GM21786 (cell line): Measurements from ENCODE around the gene CADPS.

ENCODE experiments used
- ATAC-seq: cut with Tn5 transposase; IDR thresholded peaks from one replicate; pipeline ENCODE4 v1.9.1; 2021; ENCODE audit not compliant: unreplicated experiment

The CADPS gene

DNA sequence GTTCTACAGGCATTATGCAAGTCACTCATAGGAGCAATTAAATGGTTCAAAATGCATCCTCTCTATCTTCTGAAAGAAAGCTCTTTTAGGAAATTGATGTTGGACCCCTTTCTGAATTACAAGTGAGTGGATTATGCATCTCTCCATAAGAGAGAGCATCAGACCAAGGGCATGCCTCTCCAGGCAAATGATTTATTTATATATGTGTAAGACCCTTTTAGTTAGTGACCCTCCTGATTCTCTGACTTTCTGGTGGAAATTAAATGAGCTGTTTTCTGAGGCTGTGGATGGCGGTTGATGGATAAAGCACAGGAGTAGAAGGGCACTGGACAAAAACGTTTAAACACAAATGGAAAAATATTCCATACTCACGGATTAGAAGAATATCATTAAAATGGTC is 62.6 kb downstream of the CADPS start:
- no peak for ATAC-seq

- no peak for ATAC-seq
Measured at GRCh38 chr3:62811119-62811518, 64.1 kb downstream of the CADPS start.

- ATAC-seq = no peak
Measured at GRCh38 chr3:62809369-62809768, 65.8 kb downstream of the CADPS start.

GRCh38 chr3:62805580-62806277 is 69.5 kb downstream of the CADPS start:
- ATAC-seq = no peak

DNA sequence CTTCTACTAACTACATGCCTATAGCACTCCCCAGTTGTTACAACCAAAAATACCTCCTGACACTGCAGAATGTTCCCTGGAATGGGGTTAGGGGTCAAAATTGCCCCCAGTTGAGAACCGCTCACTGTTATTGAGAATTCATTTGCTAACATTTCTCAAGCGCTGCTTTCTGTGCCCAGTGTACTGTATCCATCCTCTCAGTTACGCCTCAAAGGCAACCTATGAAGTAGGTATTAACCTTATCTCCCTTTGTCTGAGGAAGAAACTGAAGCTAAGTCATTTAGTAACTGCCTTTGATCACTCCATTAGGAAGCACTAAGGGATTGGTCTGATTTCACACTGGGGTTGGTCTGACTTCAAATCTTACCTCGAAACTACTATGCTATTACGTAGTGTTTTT is 70.1 kb downstream of the CADPS start:
- no peak for ATAC-seq

DNA sequence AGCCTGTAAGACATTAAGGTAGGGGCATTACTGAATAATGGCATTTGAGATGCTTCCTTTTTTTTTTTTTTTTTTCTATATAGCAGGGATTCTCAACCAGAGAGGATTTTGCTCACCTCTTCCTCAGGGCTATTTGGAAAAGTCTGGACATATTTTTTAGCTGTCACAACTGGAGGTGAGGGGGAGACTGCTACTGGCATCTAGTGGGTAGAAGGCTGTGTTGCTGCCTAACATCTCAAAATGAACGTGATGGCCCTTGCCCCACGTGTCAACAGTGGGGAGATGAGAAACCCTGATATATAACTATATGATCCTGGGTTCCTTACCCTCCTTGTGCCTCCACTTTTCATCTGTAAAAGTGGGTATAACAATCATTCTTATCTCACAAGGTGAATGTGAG is 71.9 kb downstream of the CADPS start:
- ATAC-seq = no peak

- ATAC-seq = no peak
Measured at GRCh38 chr3:62798000-62798399, 77.2 kb downstream of the CADPS start.

GRCh38 chr3:62797132-62797531 is 78.1 kb downstream of the CADPS start:
- ATAC-seq = no peak

GRCh38 chr3:62795978-62796657 is 79.1 kb downstream of the CADPS start:
- no peak for ATAC-seq

GRCh38 chr3:62793946-62794345 is 81.3 kb downstream of the CADPS start:
- ATAC-seq = no peak

- no peak for ATAC-seq
Measured at GRCh38 chr3:62785384-62785783, 89.8 kb downstream of the CADPS start.

DNA sequence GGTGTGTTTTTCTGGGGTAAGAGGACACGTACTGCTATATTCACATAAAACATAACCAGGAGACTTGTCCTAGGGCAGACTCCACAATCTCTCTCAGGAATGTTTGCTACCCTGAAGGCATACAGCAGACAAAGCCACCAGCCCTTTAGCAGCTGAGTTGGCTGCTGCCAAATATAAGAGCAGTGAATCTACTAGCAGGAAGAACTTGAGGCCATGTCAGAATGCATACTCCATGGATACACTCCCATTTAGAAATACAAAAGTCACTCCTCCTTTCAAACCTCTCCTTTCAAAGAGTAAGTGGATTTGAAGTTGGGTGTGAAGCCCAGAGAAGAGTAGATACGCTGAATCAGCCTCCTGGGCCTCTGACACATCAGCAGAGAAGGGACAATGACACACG is 94.1 kb downstream of the CADPS start:
- ATAC-seq = no peak

- no peak for ATAC-seq
Measured at GRCh38 chr3:62777674-62778073, 97.5 kb downstream of the CADPS start.

DNA sequence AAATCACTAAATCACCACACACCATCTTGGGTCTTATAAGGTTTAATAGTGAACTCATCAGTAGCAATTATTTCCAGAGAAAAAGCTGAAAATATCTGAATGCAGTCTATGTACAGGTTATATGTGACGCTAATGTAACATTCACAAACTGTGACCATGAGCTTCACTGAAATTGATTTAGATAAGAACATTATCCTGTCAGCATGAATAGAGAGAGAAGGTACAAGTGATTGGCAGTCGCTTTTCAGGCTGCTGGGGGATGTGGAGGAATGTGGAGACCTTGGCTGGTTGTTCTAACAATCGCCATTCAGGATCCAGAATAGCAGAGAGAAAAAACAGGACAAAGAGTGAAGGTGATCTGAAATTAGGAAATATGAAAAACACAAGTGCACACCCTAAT is 98.1 kb downstream of the CADPS start:
- ATAC-seq = no peak

- no peak for ATAC-seq
Measured at GRCh38 chr3:62774221-62774620, 101.0 kb downstream of the CADPS start.

DNA sequence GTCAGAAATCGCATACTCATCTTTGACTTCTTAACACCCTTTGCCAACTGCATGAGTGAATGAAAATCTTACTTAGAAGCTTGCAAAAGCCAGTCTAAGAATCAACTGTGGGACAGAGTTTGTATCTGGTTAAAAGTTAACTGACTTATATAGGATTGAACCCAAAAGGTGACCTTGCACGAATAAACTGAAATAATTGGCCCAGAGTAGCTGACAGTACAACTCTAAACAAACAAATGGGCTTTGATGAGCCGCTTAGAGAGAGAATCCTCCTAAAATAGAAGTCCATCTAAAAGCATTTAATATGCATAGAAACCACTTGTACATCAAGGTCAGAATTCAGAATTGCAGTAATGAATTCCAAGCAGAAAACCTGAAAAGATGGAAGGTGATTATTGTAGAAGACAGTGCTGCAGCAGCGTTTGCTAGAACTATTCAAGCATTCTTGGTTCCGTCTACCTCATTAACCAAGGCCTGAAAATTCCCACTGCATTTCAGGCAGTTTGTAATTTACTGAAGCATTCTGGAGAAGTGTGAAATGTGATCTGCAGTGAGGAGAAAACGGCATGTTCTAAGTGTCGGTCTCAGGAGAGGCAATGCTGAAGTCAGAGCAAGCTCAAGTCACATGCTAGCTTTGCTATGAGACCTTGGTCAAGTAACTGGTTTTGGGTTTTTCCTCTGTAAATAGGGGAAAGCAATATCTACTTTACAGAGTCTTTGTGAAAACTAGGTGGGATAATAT is 103.7 kb downstream of the CADPS start:
- ATAC-seq = no peak

GRCh38 chr3:62768896-62769295 is 106.3 kb downstream of the CADPS start:
- ATAC-seq = no peak

DNA sequence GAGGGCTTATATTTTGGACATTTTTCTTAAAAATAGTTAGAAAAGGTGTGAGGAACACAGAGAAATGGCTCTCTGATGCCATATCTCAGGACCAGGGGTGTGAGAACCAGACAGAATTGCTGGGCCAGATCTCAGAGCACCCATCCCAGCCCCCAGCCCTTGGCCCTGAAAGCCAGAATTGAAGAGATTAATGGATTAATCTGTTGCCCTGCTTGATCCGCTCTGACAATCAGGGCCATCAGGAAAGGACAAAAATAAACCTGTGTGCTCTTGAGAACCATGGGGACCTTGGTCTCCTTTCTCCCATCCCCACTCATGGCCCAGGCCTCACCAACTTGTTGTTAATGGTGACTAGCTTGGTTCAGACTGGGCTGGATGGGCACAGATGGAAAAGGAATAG is 113.5 kb downstream of the CADPS start:
- no peak for ATAC-seq

GRCh38 chr3:62761311-62761710 is 113.9 kb downstream of the CADPS start:
- ATAC-seq = no peak

- no peak for ATAC-seq
Measured at GRCh38 chr3:62758296-62759066, 116.7 kb downstream of the CADPS start.

DNA sequence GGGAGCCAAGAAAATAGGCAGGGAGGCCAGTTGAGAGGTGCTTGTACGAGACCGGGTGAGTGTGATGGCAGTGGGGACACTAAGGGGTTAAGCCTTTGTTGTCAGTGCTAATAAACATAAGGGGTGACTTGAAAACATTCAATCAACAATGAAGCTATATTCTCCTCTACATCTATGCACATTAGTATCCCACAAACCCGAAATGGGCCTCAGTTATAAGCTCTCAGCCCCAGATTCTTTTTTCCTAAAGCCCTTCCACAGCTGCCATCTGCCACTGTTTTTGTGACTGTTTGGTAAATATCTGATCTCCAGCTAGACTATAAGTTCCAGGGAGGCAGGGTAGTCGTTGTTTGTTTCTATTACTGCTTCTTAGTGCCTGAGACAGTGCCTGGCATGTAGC is 118.2 kb downstream of the CADPS start:
- ATAC-seq = no peak
